ENCODE measurements around the gene BAAT.
A peak's percentile ranks its signal among the peaks of the same experiment; 100 is the strongest.

Gene BAAT

GRCh38 chr9:101398068-101398929 lies 13.5 kb upstream of the BAAT start, which contains the start of the genes MRPL50 and ZNF189:
Gene MRPL50 (minus strand): TSS chr9:101398618. CDS start chr9:101398592, 26 bp downstream.
Gene ZNF189 (plus strand): TSS chr9:101398851. CDS start chr9:101399157, 306 bp downstream.
- peak; percentile 90 for DNase-seq

- DNase-seq: no peak
Measured at GRCh38 chr9:101397746-101398067, 12.9 kb upstream of the BAAT start.

- DNase-seq: no peak
Measured at GRCh38 chr9:101394687-101395086, 9.9 kb upstream of the BAAT start.

GRCh38 chr9:101393135-101393534 lies 8.3 kb upstream of the BAAT start:
- no peak for DNase-seq

GRCh38 chr9:101388507-101388993 lies 3.7 kb upstream of the BAAT start:
- no peak for DNase-seq

GRCh38 chr9:101387871-101388506 lies 3.2 kb upstream of the BAAT start:
- peak; percentile 3 for DNase-seq

- no peak for DNase-seq
Measured at GRCh38 chr9:101383361-101383760, 1.4 kb downstream of the BAAT start.

GRCh38 chr9:101381833-101382342 lies 2.9 kb downstream of the BAAT start:
- DNase-seq: no peak

- no peak for DNase-seq
Measured at GRCh38 chr9:101381118-101381517, 3.7 kb downstream of the BAAT start.

GRCh38 chr9:101380295-101380694 lies 4.5 kb downstream of the BAAT start:
- DNase-seq: no peak

GRCh38 chr9:101376111-101376848 lies 8.5 kb downstream of the BAAT start:
- DNase-seq: no peak

- DNase-seq: no peak
Measured at GRCh38 chr9:101375546-101375945, 9.3 kb downstream of the BAAT start.

GRCh38 chr9:101372327-101373118 lies 12.3 kb downstream of the BAAT start:
- DNase-seq: no peak

GRCh38 chr9:101371813-101372212 lies 13.0 kb downstream of the BAAT start:
- no peak for DNase-seq

- no peak for DNase-seq
Measured at GRCh38 chr9:101369884-101370531, 14.8 kb downstream of the BAAT start.

- DNase-seq: no peak
Measured at GRCh38 chr9:101369286-101369685, 15.5 kb downstream of the BAAT start.

GRCh38 chr9:101367323-101367722 lies 17.5 kb downstream of the BAAT start:
- no peak for DNase-seq

GRCh38 chr9:101366038-101366756 lies 18.6 kb downstream of the BAAT start:
- DNase-seq: no peak

GRCh38 chr9:101365181-101365580 lies 19.6 kb downstream of the BAAT start:
- no peak for DNase-seq

- no peak for DNase-seq
Measured at GRCh38 chr9:101362450-101362849, 22.4 kb downstream of the BAAT start.

GRCh38 chr9:101360647-101361046 lies 24.2 kb downstream of the BAAT start:
- no peak for DNase-seq
